Measurements from ENCODE around the gene ALPI.
"Not testable (repeated sequence)": the region's sequence is repeated elsewhere in the genome, so short reads cannot be mapped to it uniquely, and the experiment has no call there.

The ALPI gene

GRCh38 chr2:232443669-232444408 is 12.1 kb upstream of the ALPI start:
- not testable (repeated sequence) for DNase-seq

- no peak for DNase-seq
Observed at GRCh38 chr2:232444409-232445148, 11.4 kb upstream of the ALPI start.

- not testable (repeated sequence) for DNase-seq
Observed at GRCh38 chr2:232445149-232445885, 10.6 kb upstream of the ALPI start.

GRCh38 chr2:232446266-232446777 is 9.6 kb upstream of the ALPI start:
- DNase-seq = not testable (repeated sequence)

- no peak for DNase-seq
Observed at GRCh38 chr2:232447091-232447620, 8.8 kb upstream of the ALPI start.

GRCh38 chr2:232447638-232448303 is 8.2 kb upstream of the ALPI start:
- DNase-seq = no peak

GRCh38 chr2:232448304-232448690 is 7.7 kb upstream of the ALPI start:
- no peak for DNase-seq

GRCh38 chr2:232449964-232450363 is 6.0 kb upstream of the ALPI start:
- DNase-seq = no peak

- DNase-seq = not testable (repeated sequence)
Observed at GRCh38 chr2:232451645-232452044, 4.3 kb upstream of the ALPI start.

GRCh38 chr2:232454630-232455029 is 1.3 kb upstream of the ALPI start:
- no peak for DNase-seq

- DNase-seq = no peak
Observed at GRCh38 chr2:232456296-232457120, 555 bp downstream of the ALPI start.

- DNase-seq = no peak
Observed at GRCh38 chr2:232457121-232458011, 1.4 kb downstream of the ALPI start.

- DNase-seq = no peak
Observed at GRCh38 chr2:232458051-232458660, 2.2 kb downstream of the ALPI start.

- DNase-seq = no peak
Observed at GRCh38 chr2:232458661-232459418, 2.9 kb downstream of the ALPI start.

- DNase-seq = no peak
Observed at GRCh38 chr2:232459419-232460035, 3.6 kb downstream of the ALPI start.

GRCh38 chr2:232460171-232460570 is 4.2 kb downstream of the ALPI start:
- no peak for DNase-seq

- DNase-seq = no peak
Observed at GRCh38 chr2:232463701-232464543, 8.0 kb downstream of the ALPI start.

- DNase-seq = no peak
Observed at GRCh38 chr2:232464544-232464885, 8.6 kb downstream of the ALPI start.
